ENCODE results near the gene GRIN1. TPM values are rescaled to one million over a fixed set of nuclear protein-coding genes. Genes with fewer than 3 reads are reported as not detected.

The GRIN1 gene
- total and polyA plus RNA-seq, 7 experiments from 2014 or later: not detected

- POLR2A ChIA-PET: interaction anchor here (1.0 kb wide), 1 partner anchor 61 kb away, joined by 3 read pairs; no protein-coding TSS in a partner anchor
- H3K27me3 Mint-ChIP-seq: peaks cover 22 to 55% (median 28%) of the 10 kb centered on the region in 5 donors
- CTCF ChIA-PET: no interaction called here
Measured at GRCh38 chr9:137163365-137163715, 24.4 kb downstream of the GRIN1 start.

GRCh38 chr9:137163805-137164204 lies 24.9 kb downstream of the GRIN1 start:
- ATAC-seq (no peak), DNase-seq (no peak)
- Mint-ChIP-seq H3K9me3 (peaks cover 0 to 2% (median 0%) of the 10 kb centered on the region in 11 donors), H3K4me1 (peaks cover 0 to 13% (median 6%) of the 10 kb centered on the region in 7 donors), H3K27me3 (peaks cover 21 to 50% (median 26%) of the 10 kb centered on the region in 5 donors), H3K4me3 (peak overlapping the region in 1 of 10 donors; percentile 60), H3K36me3 (no peaks in the 10 kb centered on the region), H3K27ac (no peak overlapping the region)
- CTCF ChIA-PET: no interaction called here
- peaks cover 4 to 17% of the 10 kb centered on the region in 2 donors for H3K27me3 ChIP-seq (ENCODE audit: control insufficient read depth in 2 of 2, insufficient read depth in 2 of 2, low read length in 2 of 2)
- H3K4me3 ChIP-seq (ENCODE audit: low read length): no peak overlapping the region
- no peaks in the 10 kb centered on the region for H3K36me3 ChIP-seq (ENCODE audit: control insufficient read depth in 2 of 3, insufficient read depth in 3 of 3, low read length in 3 of 3)
- intact Hi-C loops (cut with micrococcal nuclease): no loop called here
- H3K9me3 ChIP-seq (ENCODE audit: control insufficient read depth in 2 of 3, low read length in 3 of 3): no peaks in the 10 kb centered on the region
- H3K4me1 ChIP-seq (ENCODE audit: control insufficient read depth in 2 of 2, insufficient read depth in 2 of 2, low read length in 2 of 2): no peaks in the 10 kb centered on the region
- POLR2A ChIA-PET: no interaction called here
- H3K27ac ChIP-seq (ENCODE audit: low read depth, low read length): no peak overlapping the region

More at GRCh38 chr9:137163365-137163715, 24.4 kb downstream of the GRIN1 start:
- Mint-ChIP-seq H3K27ac (peak overlapping the region in 1 of 9 donors; percentile 55), H3K4me1 (peaks cover 0 to 13% (median 5%) of the 10 kb centered on the region in 7 donors), H3K9me3 (peaks cover 0 to 2% (median 0%) of the 10 kb centered on the region in 11 donors), H3K36me3 (no peaks in the 10 kb centered on the region), H3K4me3 (peak overlapping the region in 1 of 10 donors; percentile 60)
- H3K4me1 ChIP-seq (ENCODE audit: control insufficient read depth in 2 of 2, insufficient read depth in 2 of 2, low read length in 2 of 2): no peaks in the 10 kb centered on the region
- peaks cover 4 to 17% of the 10 kb centered on the region in 2 donors for H3K27me3 ChIP-seq (ENCODE audit: control insufficient read depth in 2 of 2, insufficient read depth in 2 of 2, low read length in 2 of 2)
- DNase-seq (no peak), ATAC-seq (no peak)
- H3K36me3 ChIP-seq (ENCODE audit: control insufficient read depth in 2 of 3, insufficient read depth in 3 of 3, low read length in 3 of 3): no peaks in the 10 kb centered on the region
- H3K27ac ChIP-seq (ENCODE audit: low read depth, low read length): no peak overlapping the region
- H3K4me3 ChIP-seq (ENCODE audit: low read length): no peak overlapping the region
- intact Hi-C loops (cut with micrococcal nuclease): no loop called here
- H3K9me3 ChIP-seq (ENCODE audit: control insufficient read depth in 2 of 3, low read length in 3 of 3): no peaks in the 10 kb centered on the region

DNA sequence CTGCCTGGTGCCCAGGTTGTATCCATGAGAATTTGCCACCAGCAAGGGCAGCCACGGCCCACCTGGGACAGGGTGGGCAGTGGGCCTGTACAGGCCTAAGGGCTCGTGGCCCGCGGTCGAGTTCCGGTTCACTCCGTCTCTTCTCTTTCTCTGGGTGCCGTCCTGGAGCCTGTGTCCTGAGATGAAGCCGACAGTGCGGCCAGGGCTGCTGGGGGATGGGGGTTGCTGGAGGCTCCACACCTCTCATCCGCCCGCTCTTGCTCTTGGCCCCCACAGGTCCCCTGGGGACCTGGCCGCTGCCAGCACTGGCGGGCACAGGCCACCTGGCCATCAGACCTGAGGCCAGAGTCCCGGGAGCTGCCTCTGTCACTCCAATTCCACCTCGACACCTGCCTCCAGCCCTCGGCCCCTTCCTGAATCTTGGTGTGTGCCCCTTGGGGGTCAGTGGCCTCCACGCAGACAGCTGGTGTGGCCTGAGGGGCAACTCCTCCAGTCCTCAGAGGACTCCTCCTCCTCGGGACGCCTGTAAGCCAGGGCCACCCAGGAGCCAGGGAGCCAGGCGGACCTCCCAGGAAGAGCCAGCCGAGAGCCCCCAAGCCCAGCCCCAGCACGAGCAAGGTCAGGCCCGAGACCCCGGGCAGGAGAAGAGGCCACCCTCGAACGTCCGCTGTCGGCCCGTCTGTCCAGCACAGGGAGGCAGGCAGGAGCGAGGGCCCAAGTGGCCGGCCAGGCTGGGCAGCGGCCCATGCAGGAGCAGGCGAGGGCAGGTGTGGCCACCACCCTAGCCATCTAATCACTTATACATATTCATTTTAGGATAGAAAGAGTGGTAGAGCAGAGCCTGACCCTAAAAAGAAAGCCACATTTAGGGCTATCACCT lies 25.7 kb downstream of the GRIN1 start:
- peak overlapping the region in 2 of 10 donors; percentile 28 to 67 for H3K4me3 Mint-ChIP-seq
- H3K27ac ChIP-seq (ENCODE audit: low read depth, low read length): no peak overlapping the region
- no peaks in the 10 kb centered on the region for H3K9me3 ChIP-seq (ENCODE audit: control insufficient read depth in 2 of 3, low read length in 3 of 3)
- intact Hi-C loops (cut with micrococcal nuclease): loop anchor here in 1 of 2 donors (5.0 kb wide), 1 partner anchor 317 kb away; the partner anchor contains the start of gene PHPT1
- no peak overlapping the region for H3K27ac Mint-ChIP-seq
- CTCF ChIA-PET: no interaction called here
- no peaks in the 10 kb centered on the region for H3K4me1 ChIP-seq (ENCODE audit: control insufficient read depth in 2 of 2, insufficient read depth in 2 of 2, low read length in 2 of 2)
- no peak for DNase-seq
- peaks cover 0 to 10% (median 1%) of the 10 kb centered on the region in 7 donors for H3K4me1 Mint-ChIP-seq
- peaks cover 13 to 42% (median 18%) of the 10 kb centered on the region in 5 donors for H3K27me3 Mint-ChIP-seq
- no peak for ATAC-seq
- no peaks in the 10 kb centered on the region for H3K36me3 ChIP-seq (ENCODE audit: control insufficient read depth in 2 of 3, insufficient read depth in 3 of 3, low read length in 3 of 3)
- POLR2A ChIA-PET: no interaction called here
- H3K36me3 Mint-ChIP-seq: no peaks in the 10 kb centered on the region
- peaks cover 4 to 22% of the 10 kb centered on the region in 2 donors for H3K27me3 ChIP-seq (ENCODE audit: control insufficient read depth in 2 of 2, insufficient read depth in 2 of 2, low read length in 2 of 2)
- H3K4me3 ChIP-seq (ENCODE audit: low read length): no peak overlapping the region
- no peaks in the 10 kb centered on the region for H3K9me3 Mint-ChIP-seq

DNA sequence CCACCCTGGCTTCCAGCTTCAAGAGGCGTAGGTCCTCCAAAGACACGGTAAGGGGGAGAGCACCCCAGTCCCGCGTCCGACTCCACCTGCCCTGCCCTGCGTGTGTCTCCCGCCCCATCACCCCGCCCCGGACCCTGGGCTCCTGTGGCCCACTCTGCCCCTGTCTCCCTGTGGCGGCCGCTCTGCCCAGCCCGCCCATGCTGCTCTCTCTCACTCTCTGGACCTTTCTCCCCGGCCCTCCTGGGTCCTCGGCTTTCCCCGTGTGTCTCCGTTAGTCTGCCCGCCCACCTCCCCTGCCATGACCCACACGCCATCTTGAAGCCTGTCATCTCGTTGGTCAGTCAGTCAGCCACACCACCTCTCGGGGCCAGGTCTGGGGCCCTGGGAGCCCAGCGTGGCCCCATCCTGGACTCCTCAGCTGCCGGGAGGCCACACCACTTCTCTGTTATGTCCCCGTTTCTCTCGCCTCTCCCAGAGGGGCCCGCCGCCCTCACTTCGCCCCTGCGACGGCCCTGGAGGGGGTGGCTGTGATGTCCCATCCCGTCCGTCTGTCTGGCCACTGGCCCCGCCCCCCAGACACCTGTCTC lies 26.4 kb downstream of the GRIN1 start:
- no peaks in the 10 kb centered on the region for H3K36me3 Mint-ChIP-seq
- intact Hi-C loops (cut with micrococcal nuclease): loop anchor here in 1 of 2 donors (5.0 kb wide), 1 partner anchor 318 kb away; the partner anchor contains the start of gene PHPT1
- peaks cover 4 to 19% of the 10 kb centered on the region in 2 donors for H3K27me3 ChIP-seq (ENCODE audit: control insufficient read depth in 2 of 2, insufficient read depth in 2 of 2, low read length in 2 of 2)

GRCh38 chr9:137166380-137167229 lies 27.7 kb downstream of the GRIN1 start:
- Histone ChIP-seq H3K27ac (ENCODE audit: low read depth, low read length) (no peak overlapping the region), H3K4me1 (ENCODE audit: control insufficient read depth in 2 of 2, insufficient read depth in 2 of 2, low read length in 2 of 2) (no peaks in the 10 kb centered on the region), H3K9me3 (ENCODE audit: control insufficient read depth in 2 of 3, low read length in 3 of 3) (no peaks in the 10 kb centered on the region), H3K27me3 (ENCODE audit: control insufficient read depth in 2 of 2, insufficient read depth in 2 of 2, low read length in 2 of 2) (peaks cover 11 to 19% of the 10 kb centered on the region in 2 donors), H3K4me3 (ENCODE audit: low read length) (no peak overlapping the region), H3K36me3 (ENCODE audit: control insufficient read depth in 2 of 3, insufficient read depth in 3 of 3, low read length in 3 of 3) (no peaks in the 10 kb centered on the region)
- Mint-ChIP-seq H3K27ac (no peak overlapping the region), H3K27me3 (peaks cover 9 to 40% (median 23%) of the 10 kb centered on the region in 5 donors), H3K4me3 (peak overlapping the region in 3 of 10 donors; percentile 23 to 75 (median 43)), H3K4me1 (peaks cover 0 to 10% (median 0%) of the 10 kb centered on the region in 7 donors), H3K36me3 (no peaks in the 10 kb centered on the region), H3K9me3 (no peaks in the 10 kb centered on the region)
- ChIA-PET CTCF (no interaction called here), POLR2A (interaction anchor here (1.5 kb wide), 1 partner anchor 37 kb away, joined by 3 read pairs; no protein-coding TSS in a partner anchor)
- intact Hi-C loops (cut with micrococcal nuclease): loop anchor here in 1 of 2 donors (5.0 kb wide), 1 partner anchor 319 kb away; the partner anchor contains the start of gene PHPT1
- ATAC-seq (no peak), DNase-seq (no peak)

More for the DNA sequence above, 26.4 kb downstream of the GRIN1 start:
- peaks cover 9 to 39% (median 16%) of the 10 kb centered on the region in 5 donors for H3K27me3 Mint-ChIP-seq
- CTCF ChIA-PET: no interaction called here
- no peaks in the 10 kb centered on the region for H3K9me3 Mint-ChIP-seq
- peaks cover 0 to 10% (median 0%) of the 10 kb centered on the region in 7 donors for H3K4me1 Mint-ChIP-seq
- ATAC-seq: no peak
- H3K27ac Mint-ChIP-seq: no peak overlapping the region
- no peaks in the 10 kb centered on the region for H3K4me1 ChIP-seq (ENCODE audit: control insufficient read depth in 2 of 2, insufficient read depth in 2 of 2, low read length in 2 of 2)
- H3K9me3 ChIP-seq (ENCODE audit: control insufficient read depth in 2 of 3, low read length in 3 of 3): no peaks in the 10 kb centered on the region
- no peak for DNase-seq
- no peak overlapping the region for H3K4me3 ChIP-seq (ENCODE audit: low read length)
- no peak overlapping the region for H3K27ac ChIP-seq (ENCODE audit: low read depth, low read length)
- H3K4me3 Mint-ChIP-seq: peak overlapping the region in 1 of 10 donors; percentile 28
- POLR2A ChIA-PET: interaction anchor here (1.5 kb wide), 1 partner anchor 36 kb away, joined by 3 read pairs; no protein-coding TSS in a partner anchor
- H3K36me3 ChIP-seq (ENCODE audit: control insufficient read depth in 2 of 3, insufficient read depth in 3 of 3, low read length in 3 of 3): no peaks in the 10 kb centered on the region

- Mint-ChIP-seq H3K9me3 (no peaks in the 10 kb centered on the region), H3K4me1 (peaks cover 0 to 7% (median 0%) of the 10 kb centered on the region in 7 donors), H3K27me3 (peaks cover 9 to 42% (median 23%) of the 10 kb centered on the region in 5 donors), H3K27ac (no peak overlapping the region), H3K36me3 (no peaks in the 10 kb centered on the region), H3K4me3 (peak overlapping the region in 1 of 10 donors; percentile 75)
- H3K36me3 ChIP-seq (ENCODE audit: control insufficient read depth in 2 of 3, insufficient read depth in 3 of 3, low read length in 3 of 3): no peaks in the 10 kb centered on the region
- ChIA-PET POLR2A (no interaction called here), CTCF (no interaction called here)
- H3K4me3 ChIP-seq (ENCODE audit: low read length): no peak overlapping the region
- no peaks in the 10 kb centered on the region for H3K9me3 ChIP-seq (ENCODE audit: control insufficient read depth in 2 of 3, low read length in 3 of 3)
- no peak overlapping the region for H3K27ac ChIP-seq (ENCODE audit: low read depth, low read length)
- intact Hi-C loops (cut with micrococcal nuclease): loop anchor here in 1 of 2 donors (5.0 kb wide), 1 partner anchor 320 kb away; the partner anchor contains the start of gene PHPT1
- H3K4me1 ChIP-seq (ENCODE audit: control insufficient read depth in 2 of 2, insufficient read depth in 2 of 2, low read length in 2 of 2): no peaks in the 10 kb centered on the region
- ATAC-seq (no peak), DNase-seq (no peak)
- H3K27me3 ChIP-seq (ENCODE audit: control insufficient read depth in 2 of 2, insufficient read depth in 2 of 2, low read length in 2 of 2): peaks cover 11 to 19% of the 10 kb centered on the region in 2 donors
Measured at GRCh38 chr9:137167277-137167746, 28.4 kb downstream of the GRIN1 start.
